Stomach (tissue), 4 donors: ENCODE results near the gene CD109.

Experiments
- CTCF ChIP-seq, 7 experiments: fragments of 450-650 bp in 4 of 7; fragments of 200-600 bp in 3 of 7; sonication (generic) in 3 of 7; IDR thresholded peaks; one replicate each; pipeline ENCODE4 v1.5.1; 2016 to 2019; ENCODE audit warnings: antibody characterized with exemption in 7 of 7, control low read depth in 2 of 7, mild to moderate bottlenecking in 1 of 7
- EP300 ChIP-seq: sonication (generic); formaldehyde crosslinking; IDR thresholded peaks from one replicate; pipeline ENCODE4 v1.6.1; 2017; ENCODE audit warnings: antibody characterized with exemption
- POLR2A ChIP-seq, 4 donors: fragments of 450-650 bp; IDR thresholded peaks; one replicate each; pipeline ENCODE4 v1.6.1; 2016; ENCODE audit warnings: antibody characterized with exemption in 4 of 4, control low read depth in 2 of 4, mild to moderate bottlenecking in 1 of 4, moderate library complexity in 1 of 4
- POLR2AphosphoS5 ChIP-seq, 3 donors: sonication (generic); formaldehyde crosslinking; IDR thresholded peaks; one replicate each; pipeline ENCODE4 v1.6.1; 2016; ENCODE audit warnings: antibody characterized with exemption in 3 of 3

GRCh38 chr6:73768558-73768957 is 72.6 kb downstream of the CD109 start:
- no peak for TF ChIP-seq POLR2A (IDR thresholded peaks at IDR 0.05)
- no peak for TF ChIP-seq CTCF (IDR thresholded peaks at IDR 0.05)
- TF ChIP-seq EP300 = no peak
- no peak for TF ChIP-seq POLR2AphosphoS5 (IDR thresholded peaks at IDR 0.05)
